Inferior parietal cortex (tissue), 1 donor: ENCODE results near the gene RIMS3.

ENCODE experiments used
- DNase-seq: peaks from one replicate; pipeline ENCODE4 v3.0.0-alpha.2; 2016; ENCODE audit errors: extremely low spot score

Gene RIMS3

GRCh38 chr1:40653851-40654537 lies 11.5 kb downstream of the RIMS3 start:
- no peak for DNase-seq

GRCh38 chr1:40652979-40653378 lies 12.5 kb downstream of the RIMS3 start:
- no peak for DNase-seq

DNA sequence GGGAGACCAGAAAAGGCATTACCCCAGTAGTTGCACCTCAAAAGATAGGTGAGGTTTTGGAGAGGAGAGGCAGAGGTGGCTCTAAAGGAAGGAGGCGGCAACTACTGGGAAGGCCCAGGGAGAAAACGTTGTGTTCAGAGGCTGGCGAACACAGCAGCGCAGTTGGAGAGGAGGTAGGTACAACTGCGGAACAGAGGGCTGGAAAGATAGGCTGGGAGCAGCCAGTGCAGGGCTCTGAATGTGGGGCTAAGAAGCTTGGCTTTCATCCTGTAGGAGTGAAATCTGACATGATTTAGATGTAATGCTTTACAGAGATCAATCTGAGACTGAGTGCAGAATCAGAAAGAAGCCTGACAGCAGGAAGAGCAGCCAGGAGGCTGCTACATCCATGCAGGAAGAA lies 13.0 kb downstream of the RIMS3 start:
- DNase-seq, result no peak

DNA sequence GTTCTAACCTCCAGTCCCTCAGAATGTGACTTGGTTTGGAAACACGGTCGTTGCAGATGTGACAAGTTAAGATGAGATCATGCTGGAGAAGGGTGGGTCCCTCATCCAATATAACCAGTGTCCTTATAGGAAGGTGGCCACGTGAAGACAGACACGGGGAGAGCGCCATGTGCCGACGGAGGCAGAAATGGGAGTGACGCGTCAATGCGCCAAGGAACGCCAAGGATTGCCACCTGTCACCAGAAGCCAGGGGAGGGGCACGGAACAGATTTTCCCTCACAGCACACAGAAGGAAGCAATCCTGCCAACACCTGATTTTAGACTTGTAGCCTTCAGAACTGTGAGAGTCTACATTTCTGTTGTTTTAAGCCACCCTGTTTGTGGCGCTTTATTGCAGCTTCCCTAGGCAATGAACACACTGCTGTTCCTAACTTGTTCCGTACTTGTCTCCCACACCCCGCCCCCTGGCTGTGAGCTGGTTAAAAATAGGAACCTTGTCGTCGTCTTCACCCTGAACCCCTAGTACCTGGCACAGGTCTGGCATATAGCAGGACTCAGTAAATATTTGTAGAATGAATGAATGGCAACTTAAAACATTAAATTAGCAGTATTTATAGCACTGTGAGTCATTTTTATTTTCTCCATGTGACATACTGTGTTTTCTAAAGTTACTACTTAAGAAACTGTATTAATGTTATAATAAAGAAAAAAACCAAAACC lies 14.2 kb downstream of the RIMS3 start:
- DNase-seq, result no peak

DNA sequence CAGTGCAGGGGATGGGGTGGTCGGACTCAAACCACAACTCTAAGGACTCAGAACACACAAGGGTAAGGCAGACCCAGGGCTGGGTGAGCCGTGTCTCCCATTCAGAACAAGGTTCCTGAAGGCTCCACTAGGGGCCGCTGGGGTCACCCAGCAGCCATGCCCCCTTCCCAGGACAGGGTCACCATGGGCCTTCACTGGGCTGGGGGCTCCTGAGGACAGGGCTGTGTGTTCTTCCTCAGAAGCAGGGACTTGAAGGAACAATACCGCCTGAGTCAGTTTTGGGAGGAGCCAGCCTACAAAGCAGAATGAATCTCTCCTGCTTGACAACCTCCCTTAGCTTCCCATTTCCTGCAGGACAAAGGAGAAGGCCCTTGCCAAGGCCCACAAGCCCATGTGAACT lies 15.4 kb downstream of the RIMS3 start:
- no peak for DNase-seq

DNA sequence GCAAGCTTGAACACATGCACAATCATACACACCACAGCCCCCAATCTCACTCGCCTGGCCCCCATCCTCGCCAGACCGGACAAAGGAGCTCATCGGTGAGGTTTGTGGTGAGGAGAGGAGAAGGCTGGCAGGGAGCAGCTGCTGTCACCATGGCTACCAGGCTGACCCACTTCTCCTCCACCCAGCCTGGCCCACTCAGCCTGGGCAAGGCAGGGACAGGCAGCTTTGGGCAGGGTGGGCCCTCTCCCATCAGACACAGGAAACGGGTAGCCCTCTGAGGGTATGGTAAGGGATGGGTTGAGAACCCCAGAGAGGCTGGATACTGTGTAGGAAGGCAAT lies 15.9 kb downstream of the RIMS3 start:
- no peak for DNase-seq

DNA sequence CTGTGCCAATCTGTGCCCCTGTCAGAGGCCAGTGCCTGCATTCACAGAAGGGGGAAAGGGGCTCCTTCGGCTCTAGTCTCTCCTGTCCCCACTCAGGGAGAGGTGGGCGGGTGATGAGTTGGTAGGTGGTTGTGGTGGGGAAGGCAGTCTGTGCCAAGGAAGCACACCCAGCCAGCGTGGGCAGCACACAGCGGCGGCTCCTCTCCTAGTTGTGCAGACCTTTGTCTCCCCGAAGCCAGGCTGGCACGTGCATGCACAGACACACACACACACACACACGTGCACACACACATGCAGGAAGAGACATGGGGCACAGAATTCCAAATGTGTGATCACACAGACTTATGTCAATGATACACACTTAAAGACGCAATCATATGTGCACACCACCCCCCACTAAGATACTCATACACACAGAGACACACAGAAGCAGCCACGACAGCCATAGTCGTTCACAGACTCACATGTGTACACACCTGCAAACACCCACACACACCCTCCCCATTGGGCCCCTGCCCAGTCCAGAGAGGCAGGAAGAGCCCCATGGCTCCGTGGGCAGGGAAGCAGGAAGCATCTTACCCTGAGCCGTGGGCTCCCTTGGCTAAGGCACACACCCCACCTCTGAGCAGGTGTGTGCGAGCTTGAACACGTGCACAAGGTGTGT lies 16.4 kb downstream of the RIMS3 start:
- no peak for DNase-seq

GRCh38 chr1:40648200-40648599 lies 17.3 kb downstream of the RIMS3 start:
- no peak for DNase-seq

GRCh38 chr1:40646315-40646714 lies 19.2 kb downstream of the RIMS3 start:
- DNase-seq, result no peak

DNA sequence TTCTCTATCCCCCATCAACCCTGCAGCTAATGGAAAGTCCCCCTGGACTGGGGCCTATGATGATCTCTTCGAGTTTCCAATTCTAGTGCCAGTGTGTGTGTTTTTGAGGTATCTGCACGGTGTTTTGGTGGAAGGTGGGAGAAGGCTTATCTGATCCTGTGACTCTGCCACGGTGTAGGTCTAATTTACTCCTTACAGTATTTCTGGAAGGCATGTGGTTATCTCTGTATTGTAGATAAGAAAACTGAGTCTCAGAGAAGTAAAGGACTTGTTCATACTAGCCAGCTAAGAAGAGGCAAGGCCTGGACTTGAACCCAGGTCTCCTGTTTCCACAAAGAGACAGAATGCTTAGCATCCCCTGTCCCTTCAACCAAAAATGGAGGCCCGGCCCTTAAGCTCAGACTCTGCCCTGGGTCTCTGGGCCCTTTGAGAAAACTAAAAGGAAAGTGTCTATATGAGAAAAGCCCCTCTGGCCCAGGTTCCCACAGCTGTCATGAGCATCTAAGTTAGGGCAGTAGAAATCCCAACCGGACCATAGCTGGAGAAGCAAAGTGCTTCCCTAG lies 20.3 kb downstream of the RIMS3 start:
- DNase-seq, result no peak

DNA sequence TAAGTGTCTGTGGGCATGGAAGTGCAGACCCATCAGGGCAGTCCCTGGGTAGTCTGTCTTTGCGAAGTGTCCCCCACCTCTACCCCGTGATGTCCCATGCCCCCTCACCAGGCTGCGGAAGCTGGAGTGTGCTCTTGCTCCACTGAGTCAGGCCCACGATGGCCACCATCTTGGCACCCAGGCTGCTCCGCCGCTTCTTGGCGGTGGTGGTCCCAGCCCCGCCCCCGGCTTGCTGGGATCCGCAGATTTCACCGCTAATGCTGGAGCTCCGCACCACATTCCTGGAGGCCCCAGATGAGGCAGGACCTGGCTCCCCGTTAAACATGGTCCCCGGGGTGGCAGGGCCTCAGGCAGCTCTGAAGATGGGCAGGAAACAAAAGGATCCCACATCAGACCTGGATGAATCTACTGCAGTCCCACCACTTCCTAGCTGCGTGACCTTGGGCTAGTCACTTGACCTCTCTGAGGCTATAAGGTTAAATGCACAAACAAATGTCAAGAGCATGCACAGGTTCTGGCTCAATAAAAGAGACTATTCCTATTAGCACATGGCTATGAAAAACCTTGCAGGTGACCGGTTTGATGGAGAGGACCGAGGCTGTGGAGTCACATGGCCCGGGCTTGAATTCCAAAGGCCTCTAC lies 23.8 kb downstream of the RIMS3 start:
- DNase-seq, result no peak

DNA sequence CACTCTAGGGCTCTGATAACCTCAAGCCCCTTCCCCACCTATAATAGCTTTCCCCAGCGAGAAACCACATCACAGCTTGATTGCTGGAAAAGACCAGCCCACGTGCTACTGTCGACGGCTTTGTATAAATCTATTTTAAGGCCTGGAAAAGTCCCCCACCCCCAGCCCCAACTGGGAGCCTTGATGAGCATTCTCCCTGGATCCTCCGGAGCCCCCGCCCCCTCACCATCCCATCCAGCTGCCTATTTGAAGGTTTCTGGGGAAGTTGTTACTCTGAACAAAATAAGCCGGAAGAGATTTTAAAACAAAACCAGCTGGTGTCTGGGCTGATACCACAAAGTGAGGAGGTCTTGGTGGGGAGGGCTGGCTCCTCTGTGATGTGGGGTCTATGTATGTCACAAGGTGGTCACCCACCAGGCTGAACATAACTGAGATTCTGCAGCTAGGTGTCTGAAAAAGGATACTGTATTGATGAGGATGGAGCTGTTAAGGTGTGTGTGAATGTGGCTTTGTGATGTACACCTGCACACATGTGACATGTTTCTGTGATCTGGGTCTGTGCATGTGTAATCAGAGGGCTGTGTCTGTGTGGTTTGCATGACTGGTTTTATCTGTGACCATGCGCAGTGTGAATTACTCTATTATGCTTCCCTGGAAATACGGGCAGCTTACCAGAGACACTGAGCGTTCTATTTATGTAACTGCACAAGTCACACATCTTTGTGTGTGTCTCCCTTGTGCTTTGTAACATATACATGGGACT lies 25.0 kb downstream of the RIMS3 start:
- DNase-seq, result peak; percentile 74

- DNase-seq, result no peak
Observed at GRCh38 chr1:40638097-40639036, 27.1 kb downstream of the RIMS3 start.

- no peak for DNase-seq
Observed at GRCh38 chr1:40637470-40638007, 27.9 kb downstream of the RIMS3 start.

DNA sequence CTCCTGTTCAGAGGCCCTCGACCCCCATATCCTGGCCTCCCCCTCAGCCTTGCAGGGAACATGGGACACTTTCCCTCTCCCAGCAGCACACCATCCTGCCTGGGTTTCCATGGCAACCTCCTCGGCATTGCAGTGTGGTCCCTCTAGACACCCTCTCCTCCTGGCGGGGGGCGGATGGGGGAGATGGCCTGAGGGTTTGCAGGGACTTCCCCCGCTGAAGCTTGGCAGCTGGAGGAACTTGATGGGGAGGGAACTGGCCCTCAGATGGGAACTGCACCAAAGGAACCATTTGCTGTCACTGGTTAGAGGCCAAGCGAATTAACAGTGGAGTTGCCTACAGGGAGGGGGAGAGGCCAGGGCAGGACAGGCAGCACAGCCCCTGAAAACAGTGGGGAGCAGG lies 28.7 kb downstream of the RIMS3 start:
- no peak for DNase-seq

GRCh38 chr1:40635763-40636500 lies 29.6 kb downstream of the RIMS3 start:
- no peak for DNase-seq

DNA sequence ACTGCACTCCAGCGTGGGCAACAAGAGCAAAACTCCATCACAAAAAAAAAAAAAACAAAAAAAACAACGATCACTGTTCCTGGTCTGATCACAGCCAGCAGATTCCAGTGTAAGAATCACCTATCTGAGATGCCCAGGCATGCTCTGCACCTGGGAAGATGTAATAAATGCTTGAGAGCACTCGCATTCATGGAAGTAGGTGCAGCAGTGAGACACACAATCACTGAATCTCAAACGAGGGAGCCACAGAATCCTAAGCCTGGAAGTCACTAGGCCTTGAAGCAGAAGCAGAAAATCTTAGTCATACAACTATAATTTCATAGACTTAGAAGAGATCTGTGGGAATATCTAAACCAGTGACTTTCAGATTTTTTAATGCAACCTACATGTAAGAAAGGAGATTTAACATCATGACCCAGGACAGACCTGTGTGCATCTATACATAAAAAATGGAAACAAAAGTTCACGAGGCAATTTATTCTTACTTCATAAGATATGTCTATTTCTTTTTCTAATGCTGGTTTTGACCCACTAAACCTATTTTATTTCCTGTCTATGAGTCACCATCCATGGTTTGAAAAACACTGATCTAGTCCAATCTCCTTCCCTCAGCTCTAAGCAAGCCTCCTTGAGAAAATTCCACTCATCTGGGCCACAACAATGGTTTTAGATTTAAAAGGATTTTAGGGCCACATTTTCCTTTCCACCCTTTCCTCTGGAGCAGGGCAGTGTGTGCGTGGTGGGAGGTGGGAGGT lies 30.4 kb downstream of the RIMS3 start:
- no peak for DNase-seq

- peak; percentile 54 for DNase-seq
Observed at GRCh38 chr1:40633931-40634376, 31.5 kb downstream of the RIMS3 start.

GRCh38 chr1:40633523-40633922 lies 32.0 kb downstream of the RIMS3 start:
- no peak for DNase-seq
